SK-N-SH treated with all-trans-retinoic acid at 6 μM for 48 hours (cell line): Measurements from ENCODE around the gene VDAC1.

ENCODE experiments used
- ATAC-seq: fragments of 200-7000 bp; cut with Tn5 transposase; 3 replicates; pipeline ENCODE4 v1.9.1; 2020; ENCODE audit warnings: mild to moderate bottlenecking, moderate library complexity
- ARNTL ChIP-seq: fragments of 450-650 bp; formaldehyde crosslinking; IDR thresholded peaks from 2 replicates; pipeline ENCODE4 v1.5.0; 2020; ENCODE audit warnings: low read depth, mild to moderate bottlenecking, moderate library complexity, borderline replicate concordance
- BACH2 ChIP-seq: fragments of 250-450 bp; sonication (Bioruptor Pico); IDR thresholded peaks from 2 replicates; pipeline ENCODE4 v1.9.0; 2021; ENCODE audit warnings: mild to moderate bottlenecking, borderline replicate concordance
- CREB5 ChIP-seq: fragments of 250-450 bp; sonication (Bioruptor Pico); IDR thresholded peaks from 2 replicates; pipeline ENCODE4 v1.5.1; 2020; ENCODE audit warnings: low read depth, mild to moderate bottlenecking, moderate library complexity
- CSDC2 ChIP-seq: fragments of 250-450 bp; sonication (Bioruptor Pico); IDR thresholded peaks from 2 replicates; pipeline ENCODE4 v1.5.0; 2020; ENCODE audit warnings: mild to moderate bottlenecking, moderate library complexity
- ESRRG ChIP-seq: fragments of 250-450 bp; sonication (Bioruptor Pico); IDR thresholded peaks from 2 replicates; pipeline ENCODE4 v1.6.1; 2021; ENCODE audit warnings: mild to moderate bottlenecking
- GLIS3 ChIP-seq: fragments of 250-450 bp; sonication (Bioruptor Pico); IDR thresholded peaks from 2 replicates; pipeline ENCODE4 v1.5.0; 2020; ENCODE audit warnings: mild to moderate bottlenecking, moderate library complexity
- ISL1 ChIP-seq: fragments of 250-450 bp; sonication (Bioruptor Pico); IDR thresholded peaks from 2 replicates; pipeline ENCODE4 v2.1.2; 2022; ENCODE audit warnings: mild to moderate bottlenecking, moderate library complexity
- PATZ1 ChIP-seq: fragments of 250-450 bp; sonication (Bioruptor Pico); IDR thresholded peaks from 2 replicates; pipeline ENCODE4 v1.8.0; 2020; ENCODE audit warnings: mild to moderate bottlenecking, moderate library complexity, borderline replicate concordance
- PPARA ChIP-seq: fragments of 250-450 bp; sonication (Bioruptor Pico); IDR thresholded peaks from 2 replicates; pipeline ENCODE4 v1.5.0; 2020; ENCODE audit warnings: mild to moderate bottlenecking, borderline replicate concordance
- RARB ChIP-seq: fragments of 250-450 bp; sonication (Bioruptor Pico); IDR thresholded peaks from 2 replicates; pipeline ENCODE4 v1.8.0; 2021; ENCODE audit warnings: mild to moderate bottlenecking, moderate library complexity
- SNAI2 ChIP-seq: fragments of 250-450 bp; sonication (Bioruptor Pico); IDR thresholded peaks from 2 replicates; pipeline ENCODE4 v1.5.0; 2020; ENCODE audit warnings: mild to moderate bottlenecking, moderate library complexity
- TCF4 ChIP-seq: fragments of 250-450 bp; sonication (Bioruptor Pico); IDR thresholded peaks from 2 replicates; pipeline ENCODE4 v1.8.0; 2021; ENCODE audit warnings: mild to moderate bottlenecking, moderate library complexity, borderline replicate concordance
- TOX ChIP-seq: fragments of 250-450 bp; sonication (Bioruptor Pico); IDR thresholded peaks from 2 replicates; pipeline ENCODE4 v1.8.0; 2021; ENCODE audit warnings: mild to moderate bottlenecking, moderate library complexity, borderline replicate concordance
- ZFP3 ChIP-seq: fragments of 250-450 bp; sonication (Bioruptor Pico); IDR thresholded peaks from 2 replicates; pipeline ENCODE4 v1.5.0; 2020; ENCODE audit warnings: mild to moderate bottlenecking, moderate library complexity
- ZFP30 ChIP-seq: fragments of 450-650 bp; formaldehyde crosslinking; IDR thresholded peaks from 2 replicates; pipeline ENCODE4 v1.5.0; 2022; ENCODE audit warnings: mild to moderate bottlenecking, moderate library complexity
- ZNF70 ChIP-seq: fragments of 450-650 bp; formaldehyde crosslinking; IDR thresholded peaks from 2 replicates; pipeline ENCODE4 v1.5.0; 2020; ENCODE audit warnings: mild to moderate bottlenecking, moderate library complexity
- ZNF8 ChIP-seq: fragments of 450-650 bp; formaldehyde crosslinking; IDR thresholded peaks from 2 replicates; pipeline ENCODE4 v1.5.0; 2020; ENCODE audit warnings: mild to moderate bottlenecking, moderate library complexity
- TF ChIP-seq, protein P1 (sequence below): fragments of 250-450 bp; sonication (Bioruptor Pico); IDR thresholded peaks from 2 replicates; pipeline ENCODE4 v1.8.0; 2021; ENCODE audit warnings: low read depth, mild to moderate bottlenecking, moderate library complexity, borderline replicate concordance
- TF ChIP-seq, protein P2 (sequence below): fragments of 250-450 bp; sonication (Bioruptor Pico); IDR thresholded peaks from 2 replicates; pipeline ENCODE4 v1.5.0; 2020; ENCODE audit warnings: mild to moderate bottlenecking, moderate library complexity
- TF ChIP-seq, protein P3 (sequence below): fragments of 250-450 bp; sonication (Bioruptor Pico); IDR thresholded peaks from 2 replicates; pipeline ENCODE4 v1.5.1; 2021; ENCODE audit warnings: mild to moderate bottlenecking, moderate library complexity

The VDAC1 gene

DNA sequence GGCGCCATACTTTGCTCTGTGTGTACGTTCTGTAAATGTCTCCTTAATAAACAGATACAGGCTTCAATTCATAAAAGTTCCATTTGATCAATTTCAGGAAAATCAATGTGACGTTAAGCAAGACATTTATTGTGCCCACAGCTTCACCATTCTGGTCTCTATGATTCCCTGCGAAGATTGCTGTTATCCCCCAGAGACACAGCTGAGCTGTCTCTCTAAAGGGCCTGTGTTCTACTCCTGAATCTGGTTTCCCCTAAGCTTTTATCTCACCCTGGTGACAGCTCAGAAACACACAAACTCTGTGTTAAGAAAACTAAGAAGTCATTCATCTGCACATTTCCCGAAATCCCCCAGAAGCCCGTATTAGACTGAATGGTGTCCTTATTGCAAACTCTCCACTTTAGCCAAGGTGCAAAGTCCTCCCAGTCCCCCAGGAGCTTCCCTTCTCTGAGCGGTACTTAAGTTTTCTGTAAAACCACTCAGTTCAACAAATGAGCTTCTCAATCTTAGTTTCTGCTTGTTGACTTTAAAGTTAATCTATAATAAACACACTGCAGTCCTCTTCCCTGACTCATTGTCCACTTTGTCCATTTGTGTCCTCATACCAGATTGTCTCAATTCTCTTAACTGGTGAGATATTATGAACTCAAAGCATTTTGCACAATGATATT is 35.0 kb downstream of the VDAC1 start:
- no peak for ATAC-seq
- TF ChIP-seq ZNF8 (CRISPR knock-in tag) (no peak), CSDC2 (no peak)
- TF ChIP-seq, protein P1, sequence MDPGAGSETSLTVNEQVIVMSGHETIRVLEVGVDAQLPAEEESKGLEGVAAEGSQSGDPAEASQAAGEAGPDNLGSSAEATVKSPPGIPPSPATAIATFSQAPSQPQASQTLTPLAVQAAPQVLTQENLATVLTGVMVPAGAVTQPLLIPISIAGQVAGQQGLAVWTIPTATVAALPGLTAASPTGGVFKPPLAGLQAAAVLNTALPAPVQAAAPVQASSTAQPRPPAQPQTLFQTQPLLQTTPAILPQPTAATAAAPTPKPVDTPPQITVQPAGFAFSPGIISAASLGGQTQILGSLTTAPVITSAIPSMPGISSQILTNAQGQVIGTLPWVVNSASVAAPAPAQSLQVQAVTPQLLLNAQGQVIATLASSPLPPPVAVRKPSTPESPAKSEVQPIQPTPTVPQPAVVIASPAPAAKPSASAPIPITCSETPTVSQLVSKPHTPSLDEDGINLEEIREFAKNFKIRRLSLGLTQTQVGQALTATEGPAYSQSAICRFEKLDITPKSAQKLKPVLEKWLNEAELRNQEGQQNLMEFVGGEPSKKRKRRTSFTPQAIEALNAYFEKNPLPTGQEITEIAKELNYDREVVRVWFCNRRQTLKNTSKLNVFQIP (CRISPR knock-in tag): no peak
- TF ChIP-seq, all 23 proteins: peak for 0

- peak; percentile 97 for ATAC-seq
- TF ChIP-seq, protein P1 (CRISPR knock-in tag): no peak
- no peak for TF ChIP-seq GLIS3
- TF ChIP-seq ESRRG (CRISPR knock-in tag): no peak
- no peak for TF ChIP-seq PPARA (CRISPR knock-in tag)
- TF ChIP-seq RARB: no peak
- TF ChIP-seq ZFP3 (CRISPR knock-in tag): no peak
- TF ChIP-seq TOX (CRISPR knock-in tag): no peak
- no peak for TF ChIP-seq ISL1
- no peak for TF ChIP-seq SNAI2 (CRISPR knock-in tag)
- no peak for TF ChIP-seq ARNTL
- TF ChIP-seq, protein P2, sequence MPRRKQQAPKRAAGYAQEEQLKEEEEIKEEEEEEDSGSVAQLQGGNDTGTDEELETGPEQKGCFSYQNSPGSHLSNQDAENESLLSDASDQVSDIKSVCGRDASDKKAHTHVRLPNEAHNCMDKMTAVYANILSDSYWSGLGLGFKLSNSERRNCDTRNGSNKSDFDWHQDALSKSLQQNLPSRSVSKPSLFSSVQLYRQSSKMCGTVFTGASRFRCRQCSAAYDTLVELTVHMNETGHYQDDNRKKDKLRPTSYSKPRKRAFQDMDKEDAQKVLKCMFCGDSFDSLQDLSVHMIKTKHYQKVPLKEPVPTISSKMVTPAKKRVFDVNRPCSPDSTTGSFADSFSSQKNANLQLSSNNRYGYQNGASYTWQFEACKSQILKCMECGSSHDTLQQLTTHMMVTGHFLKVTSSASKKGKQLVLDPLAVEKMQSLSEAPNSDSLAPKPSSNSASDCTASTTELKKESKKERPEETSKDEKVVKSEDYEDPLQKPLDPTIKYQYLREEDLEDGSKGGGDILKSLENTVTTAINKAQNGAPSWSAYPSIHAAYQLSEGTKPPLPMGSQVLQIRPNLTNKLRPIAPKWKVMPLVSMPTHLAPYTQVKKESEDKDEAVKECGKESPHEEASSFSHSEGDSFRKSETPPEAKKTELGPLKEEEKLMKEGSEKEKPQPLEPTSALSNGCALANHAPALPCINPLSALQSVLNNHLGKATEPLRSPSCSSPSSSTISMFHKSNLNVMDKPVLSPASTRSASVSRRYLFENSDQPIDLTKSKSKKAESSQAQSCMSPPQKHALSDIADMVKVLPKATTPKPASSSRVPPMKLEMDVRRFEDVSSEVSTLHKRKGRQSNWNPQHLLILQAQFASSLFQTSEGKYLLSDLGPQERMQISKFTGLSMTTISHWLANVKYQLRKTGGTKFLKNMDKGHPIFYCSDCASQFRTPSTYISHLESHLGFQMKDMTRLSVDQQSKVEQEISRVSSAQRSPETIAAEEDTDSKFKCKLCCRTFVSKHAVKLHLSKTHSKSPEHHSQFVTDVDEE (CRISPR knock-in tag): no peak
- no peak for TF ChIP-seq TCF4 (CRISPR knock-in tag)
- no peak for TF ChIP-seq ZFP30 (CRISPR knock-in tag)
- no peak for TF ChIP-seq CREB5
- no peak for TF ChIP-seq ZNF8 (CRISPR knock-in tag)
- TF ChIP-seq, protein P3, sequence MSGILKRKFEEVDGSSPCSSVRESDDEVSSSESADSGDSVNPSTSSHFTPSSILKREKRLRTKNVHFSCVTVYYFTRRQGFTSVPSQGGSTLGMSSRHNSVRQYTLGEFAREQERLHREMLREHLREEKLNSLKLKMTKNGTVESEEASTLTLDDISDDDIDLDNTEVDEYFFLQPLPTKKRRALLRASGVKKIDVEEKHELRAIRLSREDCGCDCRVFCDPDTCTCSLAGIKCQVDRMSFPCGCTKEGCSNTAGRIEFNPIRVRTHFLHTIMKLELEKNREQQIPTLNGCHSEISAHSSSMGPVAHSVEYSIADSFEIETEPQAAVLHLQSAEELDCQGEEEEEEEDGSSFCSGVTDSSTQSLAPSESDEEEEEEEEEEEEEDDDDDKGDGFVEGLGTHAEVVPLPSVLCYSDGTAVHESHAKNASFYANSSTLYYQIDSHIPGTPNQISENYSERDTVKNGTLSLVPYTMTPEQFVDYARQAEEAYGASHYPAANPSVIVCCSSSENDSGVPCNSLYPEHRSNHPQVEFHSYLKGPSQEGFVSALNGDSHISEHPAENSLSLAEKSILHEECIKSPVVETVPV (CRISPR knock-in tag): no peak
- no peak for TF ChIP-seq CSDC2
- TF ChIP-seq ZNF70 (CRISPR knock-in tag): no peak
- no peak for TF ChIP-seq BACH2
- no peak for TF ChIP-seq PATZ1
Measured at GRCh38 chr5:133968204-133968980, 36.4 kb downstream of the VDAC1 start, which contains the start of gene C5orf15. C5orf15 (minus strand) TSS chr5:133968625; CDS start chr5:133968584, 41 bp downstream.
